ENCODE measurements around the gene FOXL2NB.

GRCh38 chr3:138949445-138950005 is 2.5 kb downstream of the FOXL2NB start:
- TF ChIP-seq CTCF (IDR thresholded peaks at IDR 0.05): no peak
- TF ChIP-seq POLR2AphosphoS5 (IDR thresholded peaks at IDR 0.05): no peak
- no peak for TF ChIP-seq POLR2A (IDR thresholded peaks at IDR 0.05)
- no peak for TF ChIP-seq EP300 (IDR thresholded peaks at IDR 0.05; ENCODE audit: low read depth)

All from transverse colon (tissue), 4 donors.